ENCODE data around the gene USP6. TPM values are rescaled to one million over a fixed set of nuclear protein-coding genes. Genes with fewer than 3 reads are reported as not detected.
"Not testable (repeated sequence)": the region's sequence is repeated elsewhere in the genome, so short reads cannot be mapped to it uniquely, and the experiment has no call there.

The USP6 gene
- total RNA-seq, 1 experiment from 2014 or later: not detected

- no peak overlapping the region for H3K27ac Mint-ChIP-seq (ENCODE audit: low read depth, unreplicated experiment)
- TF ChIP-seq CTCF (IDR thresholded peaks at IDR 0.05; ENCODE audit: unreplicated experiment): no peak
- BruUV-seq (replicated peaks): no TSS peak
- no peak overlapping the region for H3K4me3 Mint-ChIP-seq (ENCODE audit: unreplicated experiment)
- ChIA-PET CTCF (no interaction called here), POLR2A (no interaction called here)
- H3K27me3 Mint-ChIP-seq (ENCODE audit: insufficient read depth, unreplicated experiment): no peaks in the 10 kb centered on the region
- H3K9me3 Mint-ChIP-seq (ENCODE audit: unreplicated experiment): no peaks in the 10 kb centered on the region
- DNase-seq (ENCODE audit: unreplicated experiment): no peak
- H3K36me3 Mint-ChIP-seq (ENCODE audit: insufficient read depth, unreplicated experiment): no peaks in the 10 kb centered on the region
- no peaks in the 10 kb centered on the region for H3K4me1 Mint-ChIP-seq (ENCODE audit: insufficient read depth, unreplicated experiment)
- intact Hi-C loops (cut with micrococcal nuclease): no loop called here
Measured at GRCh38 chr17:5219536-5219935, 103.7 kb downstream of the USP6 start.

- intact Hi-C loops (cut with micrococcal nuclease): no loop called here
- CTCF ChIA-PET: no interaction called here
- H3K4me3 Mint-ChIP-seq (ENCODE audit: unreplicated experiment): no peak overlapping the region
- H3K36me3 Mint-ChIP-seq (ENCODE audit: insufficient read depth, unreplicated experiment): no peaks in the 10 kb centered on the region
- no peaks in the 10 kb centered on the region for H3K4me1 Mint-ChIP-seq (ENCODE audit: insufficient read depth, unreplicated experiment)
- BruUV-seq (replicated peaks): no TSS peak
- POLR2A ChIA-PET: no interaction called here
- no peaks in the 10 kb centered on the region for H3K9me3 Mint-ChIP-seq (ENCODE audit: unreplicated experiment)
- H3K27ac Mint-ChIP-seq (ENCODE audit: low read depth, unreplicated experiment): no peak overlapping the region
- DNase-seq (ENCODE audit: unreplicated experiment): no peak
- TF ChIP-seq CTCF (IDR thresholded peaks at IDR 0.05; ENCODE audit: unreplicated experiment): no peak
- no peaks in the 10 kb centered on the region for H3K27me3 Mint-ChIP-seq (ENCODE audit: insufficient read depth, unreplicated experiment)
Measured at GRCh38 chr17:5220074-5220473, 104.2 kb downstream of the USP6 start.

DNA sequence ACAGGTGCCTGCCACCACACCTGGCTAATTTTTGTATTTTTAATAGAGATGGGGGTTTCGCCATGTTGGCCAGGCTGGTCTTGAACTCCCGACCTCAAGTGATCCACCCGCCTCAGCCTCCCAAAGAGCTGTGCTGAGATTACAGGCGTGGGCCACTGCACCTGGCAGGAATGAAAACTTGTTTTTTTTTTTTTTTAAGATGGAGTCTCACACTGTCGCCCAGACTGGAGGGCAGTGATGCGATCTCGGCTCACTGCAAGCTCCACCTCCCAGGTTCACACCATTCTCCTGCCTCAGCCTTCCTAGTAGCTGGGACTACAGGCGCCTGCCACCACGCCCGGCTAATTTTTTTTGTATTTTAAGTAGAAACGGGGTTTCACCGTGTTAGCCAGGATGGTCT is 106.1 kb downstream of the USP6 start:
- POLR2A ChIA-PET: interaction anchor here (0.7 kb wide), 1 partner anchor 9 kb away, joined by 3 read pairs; no protein-coding TSS in a partner anchor
- H3K4me3 Mint-ChIP-seq (ENCODE audit: unreplicated experiment): not testable (repeated sequence)

More for the DNA sequence above, 106.1 kb downstream of the USP6 start:
- CTCF ChIA-PET; H3K27ac Mint-ChIP-seq (ENCODE audit: low read depth, unreplicated experiment); H3K36me3 Mint-ChIP-seq (ENCODE audit: insufficient read depth, unreplicated experiment); H3K27me3 Mint-ChIP-seq (ENCODE audit: insufficient read depth, unreplicated experiment); H3K4me1 Mint-ChIP-seq (ENCODE audit: insufficient read depth, unreplicated experiment); BruUV-seq (replicated peaks); H3K9me3 Mint-ChIP-seq (ENCODE audit: unreplicated experiment); intact Hi-C loops (cut with micrococcal nuclease); DNase-seq (ENCODE audit: unreplicated experiment): not testable (repeated sequence)

Other genes starting within 250 kb of the USP6 start
- gene C17orf107, start 216.5 kb upstream of the USP6 start, total RNA-seq (2022): 3.6 and 4.3 TPM in 2 replicates
- not detected in 2 replicates for gene CHRNE, start 212.9 kb upstream of the USP6 start, total RNA-seq (2022)
- gene GP1BA, start 183.8 kb upstream of the USP6 start, total RNA-seq (2022): not detected in 2 replicates
- gene SLC25A11, start 176.0 kb upstream of the USP6 start, total RNA-seq (2022): 46.8 and 54.5 TPM in 2 replicates
- 100.0 and 109 TPM in 2 replicates for gene RNF167, start 175.8 kb upstream of the USP6 start, total RNA-seq (2022)
- 1,010 and 1,106 TPM in 2 replicates for gene PFN1, start 167.5 kb upstream of the USP6 start, total RNA-seq (2022)
- 19.0 and 20.2 TPM in 2 replicates for gene ENO3, start 164.9 kb upstream of the USP6 start, total RNA-seq (2022)
- gene SPAG7, start 148.2 kb upstream of the USP6 start, total RNA-seq (2022): 112 and 151 TPM in 2 replicates
- gene CAMTA2, start 128.4 kb upstream of the USP6 start, total RNA-seq (2022): 126 and 154 TPM in 2 replicates
- gene INCA1, start 118.5 kb upstream of the USP6 start, total RNA-seq (2022): 0.44 and 0.49 TPM in 2 replicates
- gene KIF1C, start 118.1 kb upstream of the USP6 start, total RNA-seq (2022): 84.8 and 100 TPM in 2 replicates
- not detected in 2 replicates for gene SLC52A1, start 80.6 kb upstream of the USP6 start, total RNA-seq (2022)
- not detected in 2 replicates for gene ZFP3, start 37.6 kb upstream of the USP6 start, total RNA-seq (2022)
- gene ZNF232, start 4.2 kb upstream of the USP6 start, total RNA-seq (2022): 8.8 and 11.6 TPM in 2 replicates
- 1.9 TPM in 2 replicates for gene ZNF594, start 75.8 kb downstream of the USP6 start, total RNA-seq (2022)
- not detected in 2 replicates for gene SCIMP, start 118.8 kb downstream of the USP6 start, total RNA-seq (2022)
- gene RABEP1, start 166.3 kb downstream of the USP6 start, total RNA-seq (2022): 49.5 and 50.1 TPM in 2 replicates

Measured in MCF 10A (cell line).